NCI-H1105 (cell line): ENCODE measurements around the gene OGT.
A peak's percentile ranks its signal among the peaks of the same experiment; 100 is the strongest.
"Not testable (repeated sequence)": the region's sequence is repeated elsewhere in the genome, so short reads cannot be mapped to it uniquely, and the experiment has no call there.

Source experiments
- DNase-seq: peaks from one replicate; lab custom pipeline; 2025; lab: John Stamatoyannopoulos, UW

The OGT gene

DNA sequence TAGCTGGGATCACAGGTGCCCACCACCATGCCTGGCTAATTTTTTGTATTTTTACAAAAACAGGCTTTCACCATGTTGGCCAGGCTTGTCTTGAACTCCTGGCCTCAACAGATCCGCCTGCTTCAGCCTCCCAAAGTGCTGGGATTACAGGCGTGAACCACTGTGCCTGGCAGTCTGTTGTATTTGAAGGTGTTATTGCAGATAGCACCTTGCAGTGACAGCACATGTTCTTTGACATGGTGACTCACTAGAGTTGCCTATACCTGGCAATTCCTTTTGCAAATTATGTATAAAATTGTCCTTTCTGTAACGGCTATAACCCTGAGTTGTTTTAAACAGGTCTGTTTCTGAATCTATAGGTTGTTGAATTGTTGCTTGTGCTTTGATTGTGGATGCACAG lies 7.9 kb downstream of the OGT start:
- DNase-seq, result no peak

DNA sequence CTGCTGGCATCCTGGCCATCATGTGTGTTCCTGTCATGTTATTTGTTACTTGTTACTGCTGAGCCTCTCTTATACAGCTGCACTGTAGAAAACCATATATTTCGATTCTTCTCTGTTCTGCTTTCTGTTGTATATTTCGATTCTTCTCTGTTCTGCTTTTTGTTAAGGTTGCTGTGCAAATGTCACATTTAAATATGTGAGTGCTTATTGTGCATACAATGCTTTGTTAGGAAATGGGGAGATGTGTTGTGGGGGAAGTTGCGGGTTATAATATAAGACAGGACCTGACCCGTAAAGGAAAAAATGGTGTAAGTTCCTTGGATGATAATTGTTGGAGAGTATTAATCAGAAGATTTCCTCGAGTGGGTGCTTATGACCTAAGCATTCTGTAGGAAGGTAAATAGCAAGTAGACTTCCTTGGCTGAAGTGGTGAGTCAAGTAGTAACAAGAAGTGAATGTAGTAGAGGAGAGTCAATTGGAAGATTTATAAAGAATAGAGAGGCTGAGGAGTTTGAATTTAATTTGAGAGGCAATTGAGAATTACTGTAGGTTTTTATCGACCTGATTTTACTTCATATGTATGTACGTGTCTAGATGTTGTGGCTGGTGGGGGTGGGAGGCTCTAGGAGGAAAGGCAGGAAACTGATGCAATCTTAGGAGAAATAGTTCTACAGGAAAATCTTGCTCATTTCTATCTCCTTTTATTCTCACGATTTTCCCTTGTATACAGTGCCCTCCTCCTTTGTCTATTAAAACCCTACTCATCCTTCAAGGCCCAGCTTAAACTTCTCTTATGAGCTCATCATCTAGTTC lies 8.5 kb downstream of the OGT start:
- no peak for DNase-seq

DNA sequence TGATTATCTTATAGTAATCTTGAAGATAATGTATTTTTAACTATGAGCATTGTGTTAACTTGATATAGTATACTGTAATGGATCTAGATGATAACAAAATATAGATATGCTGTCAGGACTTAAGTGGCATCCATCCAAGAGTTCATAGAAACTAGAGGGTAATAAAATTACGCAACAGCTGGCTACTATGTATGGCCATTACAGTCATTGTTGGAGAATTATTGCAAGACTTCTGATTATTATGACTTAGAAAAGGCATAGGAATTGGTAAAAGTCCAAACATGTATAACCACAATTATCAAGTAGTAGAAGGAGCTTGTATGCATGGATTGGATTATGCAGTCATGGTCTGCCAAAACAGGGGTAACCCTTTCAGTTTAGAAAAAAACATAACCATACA lies 9.5 kb downstream of the OGT start:
- no peak for DNase-seq

DNA sequence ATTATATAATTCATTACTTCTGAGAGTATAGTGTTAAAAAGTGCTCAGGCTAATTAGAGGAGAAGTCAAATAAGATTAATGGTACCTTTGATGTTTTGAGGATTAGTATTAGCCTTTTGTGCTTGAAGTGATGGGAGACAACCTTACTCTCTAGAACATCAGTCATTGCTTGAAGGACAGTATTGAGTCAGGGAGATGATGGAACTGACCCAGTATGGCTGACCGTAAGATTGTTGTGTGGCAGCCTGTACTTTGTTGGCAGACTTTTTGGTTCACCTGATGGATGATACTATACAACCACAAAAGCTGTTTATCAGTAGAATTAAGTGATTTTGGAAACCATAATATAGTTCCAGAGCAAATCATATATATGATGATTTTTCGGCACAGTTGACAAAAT lies 9.9 kb downstream of the OGT start:
- DNase-seq, result no peak

DNA sequence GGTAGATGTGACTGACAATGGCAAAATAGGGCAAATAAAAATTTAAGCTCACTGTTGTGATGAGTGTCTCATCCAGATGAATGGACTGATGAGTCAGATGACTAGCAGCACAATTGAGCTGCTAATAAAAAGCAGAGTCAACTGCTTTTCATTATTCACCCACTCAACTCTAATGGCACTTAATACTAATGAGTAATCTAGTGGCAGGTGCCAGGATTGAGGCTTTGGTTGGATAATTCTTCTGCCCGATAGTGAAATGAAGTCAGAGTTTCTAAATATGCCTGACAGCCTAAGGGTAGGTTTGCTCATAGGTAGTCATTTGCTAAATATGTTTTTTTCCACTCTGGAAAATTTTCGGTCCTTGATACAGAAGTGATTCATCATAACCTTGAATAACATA lies 10.4 kb downstream of the OGT start:
- peak; percentile 56 for DNase-seq

DNA sequence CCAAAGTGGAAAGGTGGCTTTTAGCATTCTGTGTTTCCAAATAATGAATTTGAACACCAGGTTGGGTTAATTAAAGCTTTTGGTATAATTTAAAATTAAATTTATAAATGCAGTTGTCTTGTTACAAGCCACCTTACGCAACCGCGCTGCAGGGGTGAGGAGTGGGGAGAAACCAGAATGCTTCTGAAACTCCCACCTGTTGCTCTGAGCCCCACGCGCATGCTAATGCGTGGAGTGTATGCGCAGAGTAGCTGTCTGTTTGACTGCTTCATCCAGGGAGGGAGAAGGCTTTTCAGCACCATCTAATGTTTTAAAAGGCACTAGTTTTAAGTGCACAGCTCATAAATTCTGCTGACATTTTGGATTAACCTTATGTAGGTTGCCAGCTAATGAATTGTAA lies 12.5 kb downstream of the OGT start:
- no peak for DNase-seq

DNA sequence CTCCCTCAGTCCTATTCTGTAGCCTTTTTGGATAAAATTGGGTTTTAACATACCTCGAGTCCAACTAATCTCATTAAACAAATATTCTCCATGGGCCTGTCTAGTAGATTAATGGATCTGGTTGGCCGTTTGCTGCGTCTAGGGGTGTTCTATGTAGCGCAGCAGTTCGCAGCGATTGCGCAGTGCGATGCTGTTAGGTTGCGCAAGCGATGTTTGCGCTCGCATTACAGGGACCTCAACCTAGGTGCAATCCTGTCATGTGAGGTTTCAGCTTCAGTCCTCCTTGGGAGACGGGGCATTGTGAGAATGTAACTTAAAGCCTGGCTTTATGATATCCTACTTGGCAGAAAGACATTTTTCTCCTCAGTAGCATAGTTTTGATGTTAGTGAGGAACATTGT lies 14.0 kb downstream of the OGT start:
- no peak for DNase-seq

DNA sequence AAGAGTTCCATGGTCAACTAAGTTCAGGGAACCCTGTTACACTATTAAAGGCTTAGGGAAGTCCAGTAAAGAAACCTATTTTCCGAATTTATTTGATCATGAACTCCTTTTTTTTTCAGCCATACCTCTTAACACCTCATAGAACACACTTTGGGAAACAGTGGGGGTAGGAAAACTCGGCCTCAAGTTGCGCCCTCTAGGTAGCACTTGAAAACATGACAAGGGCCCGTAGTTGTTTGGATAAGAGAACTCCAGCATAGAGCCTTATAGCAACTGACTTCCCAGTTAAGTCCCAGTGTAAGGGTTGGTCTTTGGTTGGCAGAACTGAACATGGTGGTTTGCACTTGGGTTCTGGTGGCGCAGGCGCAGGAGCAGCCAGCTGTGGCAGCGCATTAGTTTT lies 14.4 kb downstream of the OGT start:
- DNase-seq, result no peak

DNA sequence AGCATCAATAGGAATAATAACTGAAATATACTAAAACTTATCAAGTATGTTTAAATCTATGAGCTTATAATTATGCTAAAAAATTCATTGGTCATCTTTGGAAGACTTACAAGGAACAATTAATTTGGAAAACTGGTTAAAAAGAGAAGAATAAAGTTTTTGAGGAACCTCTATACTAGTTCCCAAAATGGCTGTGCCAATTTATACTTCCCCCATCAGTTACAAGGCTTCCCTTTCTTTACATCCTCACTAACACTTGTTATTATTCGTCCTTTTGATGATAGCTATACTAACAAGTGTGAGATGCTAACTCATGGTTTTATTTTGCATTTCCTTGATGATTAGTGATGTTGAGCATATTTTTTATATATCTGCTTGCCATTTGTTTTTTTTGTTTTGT lies 17.1 kb downstream of the OGT start:
- DNase-seq, result no peak

DNA sequence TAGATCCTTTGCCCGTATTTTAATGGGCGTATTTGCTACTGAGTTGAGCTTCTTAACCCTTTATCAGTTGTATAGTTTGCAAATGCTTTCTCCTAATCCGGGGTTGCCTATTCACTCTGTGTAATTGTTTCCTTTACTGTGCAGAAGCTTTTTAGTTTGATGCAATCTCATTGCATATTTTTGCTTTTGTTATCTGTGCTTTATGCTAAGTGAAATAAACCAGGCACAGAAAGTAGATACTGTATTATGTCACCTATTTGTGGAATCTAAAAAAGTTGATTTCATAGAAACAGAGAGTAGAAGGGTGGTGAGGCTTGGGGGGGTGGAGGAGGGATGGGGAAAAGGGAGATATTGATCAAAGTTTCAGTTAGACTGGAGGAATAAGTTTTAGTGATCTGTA lies 17.7 kb downstream of the OGT start:
- DNase-seq, result no peak

DNA sequence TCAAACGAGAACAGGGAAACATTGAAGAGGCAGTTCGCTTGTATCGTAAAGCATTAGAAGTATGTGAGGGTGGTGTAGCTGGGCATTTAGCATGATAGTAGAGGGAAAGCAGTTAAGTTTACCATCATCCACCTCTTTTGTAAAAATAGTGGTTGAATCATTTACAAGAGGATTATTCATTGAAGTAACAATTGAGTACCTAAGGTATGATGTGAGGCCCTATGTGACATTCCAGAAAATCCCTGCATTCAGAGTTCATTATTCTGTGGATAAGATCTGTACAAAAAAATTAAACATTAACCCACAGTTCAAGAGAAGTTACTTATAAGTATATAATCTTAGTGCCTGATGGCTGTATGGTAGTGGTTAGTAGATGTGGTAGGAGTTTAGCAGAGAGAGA lies 23.1 kb downstream of the OGT start:
- DNase-seq, result no peak

DNA sequence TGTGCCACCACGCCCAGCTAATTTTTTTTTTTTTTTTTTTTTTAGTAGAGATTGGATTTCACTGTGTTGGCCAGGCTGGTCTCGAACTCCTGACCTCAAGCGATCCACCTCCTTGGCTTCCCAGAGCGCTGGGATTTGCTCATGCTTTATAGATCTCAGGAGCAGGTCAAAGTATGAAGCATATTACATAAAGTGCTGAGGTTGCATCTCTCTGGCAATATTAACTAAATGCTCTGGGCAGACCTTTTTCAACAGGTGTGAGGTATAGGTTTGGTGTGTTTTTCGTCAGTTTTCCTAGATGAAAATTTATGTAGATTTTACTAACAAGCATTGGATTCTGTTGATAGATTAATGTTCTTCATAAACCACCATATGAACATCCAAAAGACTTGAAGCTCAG lies 26.0 kb downstream of the OGT start:
- no peak for DNase-seq

DNA sequence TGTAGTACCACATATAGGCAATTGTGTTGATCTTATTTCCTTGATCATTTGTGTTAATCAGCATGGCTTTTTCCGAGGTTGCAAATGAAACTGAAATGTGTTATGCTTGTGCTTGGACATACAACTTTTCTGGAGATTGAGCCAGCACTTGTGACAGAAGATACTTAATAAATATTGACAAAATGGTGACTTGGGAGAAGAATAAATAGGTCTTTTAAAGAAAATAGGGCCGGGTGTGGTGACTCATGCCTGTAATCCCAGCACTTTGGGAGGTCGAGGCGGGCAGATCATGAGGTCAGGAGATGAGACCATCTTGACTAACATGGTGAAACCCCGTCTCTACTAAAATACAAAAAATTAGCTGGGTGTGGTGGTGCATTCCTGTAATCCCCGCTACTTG lies 26.9 kb downstream of the OGT start:
- not testable (repeated sequence) for DNase-seq

DNA sequence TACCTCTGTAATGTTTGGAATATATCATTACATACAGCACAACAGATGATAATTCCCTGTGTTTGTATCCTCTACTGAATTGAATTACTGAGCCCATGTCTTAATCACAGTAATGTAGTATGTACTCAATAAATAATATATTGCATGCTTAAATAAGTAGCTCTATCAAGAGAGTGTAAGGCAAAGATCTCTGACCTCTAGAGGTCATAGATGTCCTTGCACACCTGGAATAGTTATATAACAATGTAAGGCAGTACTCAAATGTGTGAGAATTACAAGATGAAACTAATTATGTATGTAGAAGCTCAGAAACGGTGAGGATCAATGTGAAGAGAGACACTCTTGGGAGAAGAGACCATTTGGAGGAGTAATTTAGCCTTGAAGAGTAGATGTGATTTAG lies 31.0 kb downstream of the OGT start:
- no peak for DNase-seq

DNA sequence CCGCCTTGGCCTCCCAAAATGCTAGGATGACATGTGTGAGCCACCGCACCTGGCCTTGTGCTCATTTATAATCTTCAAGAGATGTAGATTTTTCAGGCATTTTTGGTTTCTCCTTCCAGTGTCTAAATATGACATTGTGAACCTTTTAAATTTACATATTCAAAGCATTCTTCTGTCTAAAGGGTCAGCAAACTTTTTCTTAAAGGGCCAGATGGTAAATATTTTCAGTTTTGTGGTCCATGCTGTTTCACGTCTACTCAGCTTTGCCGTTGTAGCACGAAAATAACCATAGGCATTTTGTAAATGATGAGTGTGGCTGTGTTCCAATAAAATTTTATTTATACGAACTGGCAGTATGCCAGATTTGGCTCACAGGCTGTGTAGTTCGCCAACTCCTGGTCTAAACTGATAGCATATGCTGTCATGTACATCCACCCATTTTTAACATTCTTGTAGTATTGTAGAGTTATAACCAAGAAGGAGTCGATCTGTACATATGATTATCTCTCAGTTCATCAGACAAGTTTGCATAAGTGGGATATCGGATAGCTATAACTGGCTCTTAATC lies 32.7 kb downstream of the OGT start:
- no peak for DNase-seq

DNA sequence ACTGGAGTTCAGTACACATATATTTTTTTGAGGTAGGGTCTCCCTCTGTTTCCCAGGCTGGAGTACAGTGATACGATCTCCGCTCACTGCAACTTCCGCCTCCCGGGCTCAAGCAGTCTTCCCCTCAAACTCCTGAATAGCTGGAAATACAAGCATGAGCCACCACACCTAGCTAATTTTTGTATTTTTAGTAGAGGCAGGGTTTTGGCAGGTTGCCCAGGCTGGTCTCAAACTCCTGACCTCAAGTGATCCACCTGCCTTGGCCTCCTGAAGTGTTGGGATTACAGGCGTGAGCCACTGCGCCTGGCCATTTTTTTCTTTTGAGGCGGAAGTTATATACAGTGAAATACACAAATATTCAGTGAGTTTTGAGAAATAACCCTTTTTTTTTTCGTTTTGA lies 38.5 kb downstream of the OGT start:
- peak; percentile 23 for DNase-seq

DNA sequence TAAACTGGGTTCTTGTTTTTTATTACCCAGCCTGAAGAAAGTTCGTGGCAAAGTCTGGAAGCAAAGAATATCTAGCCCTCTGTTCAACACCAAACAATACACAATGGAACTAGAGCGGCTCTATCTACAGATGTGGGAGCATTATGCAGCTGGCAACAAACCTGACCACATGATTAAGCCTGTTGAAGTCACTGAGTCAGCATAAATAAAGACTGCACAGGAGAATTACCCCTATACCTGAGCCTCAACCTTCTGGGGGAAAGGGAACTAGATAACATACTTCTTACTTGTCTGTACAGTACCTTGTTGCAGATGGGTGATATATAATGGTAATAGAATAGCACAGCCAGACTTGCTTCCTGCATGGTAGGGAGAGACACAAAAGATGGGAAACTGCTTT lies 40.7 kb downstream of the OGT start:
- no peak for DNase-seq

DNA sequence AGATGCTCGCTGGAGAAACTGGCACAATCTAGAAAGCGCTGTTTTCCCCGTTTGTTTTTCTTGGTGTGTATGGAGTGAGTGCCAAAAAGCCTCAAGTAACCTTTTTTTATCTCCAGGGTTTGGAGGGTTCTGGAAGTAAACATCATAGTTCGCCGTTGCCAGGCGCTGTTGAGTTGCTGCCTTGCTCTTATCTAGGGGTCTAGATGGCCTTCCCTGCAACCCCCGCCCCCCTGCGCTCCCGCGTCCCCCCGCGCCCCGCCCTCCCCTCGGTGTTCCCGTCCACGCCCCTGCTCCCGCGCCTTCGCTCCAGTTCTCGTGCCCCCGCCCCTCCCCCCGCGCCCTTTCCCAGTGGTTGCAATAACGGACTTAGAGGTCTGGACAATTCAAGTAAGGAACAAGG lies 44.8 kb downstream of the OGT start:
- no peak for DNase-seq

DNA sequence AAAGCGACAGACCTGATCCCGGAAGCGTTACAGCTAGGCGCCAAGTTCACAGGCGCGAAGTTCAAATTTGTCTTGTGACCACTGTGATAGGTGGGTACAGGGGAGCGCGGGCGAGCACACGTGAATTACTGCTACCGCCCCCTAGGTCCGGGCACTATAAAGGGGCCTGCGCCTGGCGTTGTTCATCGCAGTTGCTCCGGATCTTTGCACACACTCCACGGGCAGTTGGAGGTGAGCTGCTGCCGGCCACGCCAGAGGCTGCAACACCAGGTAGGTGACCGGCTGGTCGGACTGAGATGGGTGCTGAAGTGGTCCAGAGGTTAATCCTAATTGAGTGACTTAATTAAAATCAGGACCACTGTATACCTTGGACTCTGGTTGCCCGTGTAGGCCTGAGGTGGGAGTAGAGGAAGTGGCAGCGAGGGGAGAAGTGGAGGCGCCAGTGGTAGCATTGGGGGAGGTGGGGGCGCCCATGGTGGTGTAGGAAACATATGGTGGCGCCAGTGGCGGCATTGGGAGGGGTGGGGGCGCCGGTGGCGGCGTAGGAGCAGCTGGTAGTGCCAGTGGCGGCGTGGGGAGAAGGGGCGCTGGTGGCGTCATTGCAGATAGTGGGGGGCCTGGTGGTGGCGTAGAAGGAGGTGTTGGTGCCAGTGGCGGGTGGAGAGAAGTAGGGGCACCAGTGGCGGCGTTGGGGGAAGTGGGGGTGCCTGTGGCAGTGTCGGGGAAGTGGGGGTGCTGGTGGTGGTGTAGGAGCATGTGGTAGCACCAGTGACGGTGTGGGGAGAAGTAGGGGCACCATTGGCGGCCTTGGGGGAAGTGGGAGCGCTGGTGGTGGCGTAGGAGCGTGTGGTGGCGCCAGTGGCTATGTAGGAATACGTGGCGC lies 45.6 kb downstream of the OGT start, which contains the start of gene GCNA:
GCNA (plus strand) TSS at position 185 of the 883 bp plus-strand sequence. CDS start 2,385 bp downstream, outside the sequence.
- DNase-seq, result no peak

DNA sequence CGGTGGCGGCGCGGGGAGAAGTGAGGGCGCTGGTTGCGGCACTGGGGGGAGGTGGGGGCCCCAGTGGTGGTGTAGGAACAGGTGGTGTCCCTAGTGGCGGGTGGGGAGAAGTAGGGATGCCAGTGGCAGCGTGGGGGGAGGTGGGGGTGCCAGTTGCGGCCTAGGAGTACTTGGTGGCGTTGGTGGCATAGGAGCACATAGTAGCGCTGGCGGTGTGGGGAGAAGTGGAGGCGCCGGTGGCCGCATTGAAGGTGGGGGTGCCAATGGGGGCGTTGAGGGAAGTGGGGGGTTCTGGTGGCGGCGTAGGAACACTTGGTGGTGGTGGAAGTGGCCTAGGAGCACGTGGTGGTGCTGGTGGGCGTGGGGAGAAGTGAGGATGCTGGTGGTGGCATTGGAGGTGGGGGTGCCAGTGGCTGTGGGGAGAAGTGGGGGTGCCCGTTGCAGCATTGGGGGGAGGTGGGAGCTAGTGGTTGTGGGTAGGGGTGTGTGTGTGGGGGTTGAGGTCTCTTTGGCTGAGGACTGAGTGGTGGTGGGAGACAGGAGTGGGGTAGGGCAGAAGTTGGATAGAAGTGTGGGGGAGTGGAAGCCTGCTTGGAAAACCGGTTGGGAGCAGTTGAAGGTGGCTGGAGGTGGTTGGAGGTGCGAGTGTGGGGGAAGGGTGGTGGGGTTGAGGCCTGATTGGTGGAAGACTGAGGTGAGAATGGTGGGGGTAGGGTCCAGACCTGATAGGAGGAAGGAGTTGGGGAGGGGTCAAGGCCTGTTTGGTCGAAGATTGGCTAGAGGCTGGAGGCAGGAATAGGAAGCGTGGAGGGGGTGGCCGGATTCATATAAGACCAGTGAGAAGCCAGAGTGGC lies 46.5 kb downstream of the OGT start:
- no peak for DNase-seq

DNA sequence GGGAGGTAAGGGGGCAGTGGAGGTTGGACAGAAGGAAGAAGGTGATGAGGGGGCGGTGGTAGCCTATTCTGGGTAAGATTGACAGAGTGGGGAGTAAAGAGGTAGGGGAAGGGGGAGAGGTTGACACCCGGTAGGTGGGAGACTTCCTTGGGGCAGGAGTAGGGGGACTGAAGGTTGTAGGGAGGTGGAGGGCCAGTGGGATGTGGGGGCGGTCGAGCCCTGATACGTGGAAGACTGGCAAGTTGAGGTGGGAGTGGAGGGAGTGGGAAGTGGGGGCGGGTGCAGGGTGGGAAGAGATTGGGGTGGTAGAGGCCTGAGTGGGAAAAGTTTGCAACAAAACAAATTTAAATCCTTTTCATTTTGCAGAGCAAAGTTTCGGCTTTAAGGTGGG lies 47.1 kb downstream of the OGT start:
- no peak for DNase-seq

DNA sequence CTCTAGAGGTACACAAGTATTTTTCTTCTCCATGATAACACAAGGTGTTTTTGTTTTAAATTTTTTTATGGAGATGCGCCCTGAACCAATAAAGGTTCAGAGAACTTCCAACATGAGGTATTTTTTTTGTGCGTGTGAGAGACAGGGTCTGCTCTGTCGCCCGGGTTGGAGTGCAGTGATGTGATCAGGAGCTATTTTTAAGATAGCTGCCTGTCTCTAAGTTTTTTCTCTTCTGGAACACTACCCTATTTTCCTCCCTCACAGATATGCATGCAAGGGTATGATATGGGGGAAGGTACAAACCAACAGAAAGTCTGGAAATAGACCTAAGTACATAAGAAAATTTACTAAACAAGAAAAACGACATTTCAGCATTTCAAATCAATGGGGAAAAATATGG lies 48.3 kb downstream of the OGT start:
- no peak for DNase-seq
